ENCODE measurements around the gene ZDHHC7.

Gene ZDHHC7

GRCh38 chr16:85010931-85011845 is at the start of gene ZDHHC7:
TSS of gene ZDHHC7 (minus strand) at chr16:85011535. CDS start at chr16:84990618, 20,917 bp downstream.
- H3K4me3 ChIP-seq (ENCODE audit: low read depth, low read length): peak within 1 kb of the TSS; percentile 91

GRCh38 chr16:85058909-85059308 is 47.6 kb upstream of the ZDHHC7 start:
- DNase-seq (ENCODE audit: low read depth, low spot score): no peak
- ChIA-PET CTCF (interaction anchor here (1.5 kb wide), 1 partner anchor 28 kb away, joined by 3 read pairs; no protein-coding TSS in a partner anchor), POLR2A (no interaction called here)
- no peak for TF ChIP-seq CTCF (IDR thresholded peaks at IDR 0.05; ENCODE audit: insufficient read depth, low read length, missing control alignments)
- H3K4me3 ChIP-seq (ENCODE audit: low read depth, low read length): no peak overlapping the region

More at GRCh38 chr16:85010931-85011845, at the start of gene ZDHHC7:
- no peak for TF ChIP-seq CTCF (IDR thresholded peaks at IDR 0.05; ENCODE audit: insufficient read depth, low read length, missing control alignments)
- POLR2A ChIA-PET: interaction anchor here (0.6 to 3.2 kb wide), 3 partner anchors 16 to 597 kb away, joined by 3 to 15 read pairs (median 14); partner anchors contain the start of gene KIAA0513
- DNase-seq (ENCODE audit: low read depth, low spot score): no peak
- CTCF ChIA-PET: interaction anchor here (0.6 to 3.2 kb wide), 10 partner anchors 9 to 273 kb away, joined by 3 to 24 read pairs (median 4); no protein-coding TSS in a partner anchor

GRCh38 chr16:85057948-85058347 is 46.6 kb upstream of the ZDHHC7 start:
- no peak for DNase-seq (ENCODE audit: low read depth, low spot score)
- H3K4me3 ChIP-seq (ENCODE audit: low read depth, low read length): no peak overlapping the region
- POLR2A ChIA-PET: no interaction called here
- CTCF ChIA-PET: interaction anchor here (0.7 to 1.7 kb wide), 4 partner anchors 9 to 29 kb away, joined by 3 to 6 read pairs (median 4); no protein-coding TSS in a partner anchor
- no peak for TF ChIP-seq CTCF (IDR thresholded peaks at IDR 0.05; ENCODE audit: insufficient read depth, low read length, missing control alignments)

- CTCF ChIA-PET: interaction anchor here (0.7 to 1.7 kb wide), 8 partner anchors 10 to 86 kb away, joined by 3 to 6 read pairs (median 4); no protein-coding TSS in a partner anchor
- POLR2A ChIA-PET: no interaction called here
- no peak for DNase-seq (ENCODE audit: low read depth, low spot score)
- TF ChIP-seq CTCF (IDR thresholded peaks at IDR 0.05; ENCODE audit: insufficient read depth, low read length, missing control alignments): peak; percentile 21
- no peak overlapping the region for H3K4me3 ChIP-seq (ENCODE audit: low read depth, low read length)
Observed at GRCh38 chr16:85057212-85057889, 46.0 kb upstream of the ZDHHC7 start.

- POLR2A ChIA-PET: no interaction called here
- CTCF ChIA-PET: interaction anchor here (0.7 to 1.8 kb wide), 19 partner anchors 9 to 154 kb away, joined by 3 to 10 read pairs (median 5); partner anchors contain the start of gene KIAA0513
- no peak overlapping the region for H3K4me3 ChIP-seq (ENCODE audit: low read depth, low read length)
- no peak for DNase-seq (ENCODE audit: low read depth, low spot score)
- TF ChIP-seq CTCF (IDR thresholded peaks at IDR 0.05; ENCODE audit: insufficient read depth, low read length, missing control alignments): peak; percentile 53
Observed at GRCh38 chr16:85056211-85056748, 44.9 kb upstream of the ZDHHC7 start.
